ENCODE measurements around the gene CDS1.

The CDS1 gene

DNA sequence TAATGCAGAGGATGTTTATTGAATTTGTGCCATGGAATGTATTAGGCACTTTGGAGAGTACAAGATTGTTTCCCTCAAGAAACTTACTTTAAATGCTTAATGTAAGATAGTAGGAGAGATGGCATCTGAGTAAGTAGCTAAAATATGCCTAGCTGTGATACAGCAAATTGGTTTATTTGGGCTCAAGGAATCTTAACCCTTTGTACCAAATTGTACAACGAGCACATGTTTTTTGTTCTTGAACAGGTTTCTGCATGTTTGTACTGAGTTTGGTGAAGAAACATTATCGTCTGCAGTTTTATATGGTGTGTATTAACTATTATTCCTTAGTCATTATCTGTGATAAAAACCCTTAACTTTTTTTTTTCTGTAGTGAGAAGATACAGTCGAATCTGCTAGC, 48.6 kb downstream of the CDS1 start:
- TF ChIP-seq, protein P1, sequence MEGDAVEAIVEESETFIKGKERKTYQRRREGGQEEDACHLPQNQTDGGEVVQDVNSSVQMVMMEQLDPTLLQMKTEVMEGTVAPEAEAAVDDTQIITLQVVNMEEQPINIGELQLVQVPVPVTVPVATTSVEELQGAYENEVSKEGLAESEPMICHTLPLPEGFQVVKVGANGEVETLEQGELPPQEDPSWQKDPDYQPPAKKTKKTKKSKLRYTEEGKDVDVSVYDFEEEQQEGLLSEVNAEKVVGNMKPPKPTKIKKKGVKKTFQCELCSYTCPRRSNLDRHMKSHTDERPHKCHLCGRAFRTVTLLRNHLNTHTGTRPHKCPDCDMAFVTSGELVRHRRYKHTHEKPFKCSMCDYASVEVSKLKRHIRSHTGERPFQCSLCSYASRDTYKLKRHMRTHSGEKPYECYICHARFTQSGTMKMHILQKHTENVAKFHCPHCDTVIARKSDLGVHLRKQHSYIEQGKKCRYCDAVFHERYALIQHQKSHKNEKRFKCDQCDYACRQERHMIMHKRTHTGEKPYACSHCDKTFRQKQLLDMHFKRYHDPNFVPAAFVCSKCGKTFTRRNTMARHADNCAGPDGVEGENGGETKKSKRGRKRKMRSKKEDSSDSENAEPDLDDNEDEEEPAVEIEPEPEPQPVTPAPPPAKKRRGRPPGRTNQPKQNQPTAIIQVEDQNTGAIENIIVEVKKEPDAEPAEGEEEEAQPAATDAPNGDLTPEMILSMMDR (IDR thresholded peaks at IDR 0.05; ENCODE audit: borderline replicate concordance, insufficient read depth, low read depth, low read length), result no peak

GRCh38 chr4:84632092-84632491, 49.2 kb downstream of the CDS1 start:
- TF ChIP-seq, protein P1 (IDR thresholded peaks at IDR 0.05; ENCODE audit: borderline replicate concordance, insufficient read depth, low read depth, low read length), result no peak
- H3K4me3 ChIP-seq (ENCODE audit: low read depth, low read length), result no peak overlapping the region

More for the DNA sequence above, 48.6 kb downstream of the CDS1 start:
- H3K4me3 ChIP-seq (ENCODE audit: low read depth, low read length), result no peak overlapping the region

DNA sequence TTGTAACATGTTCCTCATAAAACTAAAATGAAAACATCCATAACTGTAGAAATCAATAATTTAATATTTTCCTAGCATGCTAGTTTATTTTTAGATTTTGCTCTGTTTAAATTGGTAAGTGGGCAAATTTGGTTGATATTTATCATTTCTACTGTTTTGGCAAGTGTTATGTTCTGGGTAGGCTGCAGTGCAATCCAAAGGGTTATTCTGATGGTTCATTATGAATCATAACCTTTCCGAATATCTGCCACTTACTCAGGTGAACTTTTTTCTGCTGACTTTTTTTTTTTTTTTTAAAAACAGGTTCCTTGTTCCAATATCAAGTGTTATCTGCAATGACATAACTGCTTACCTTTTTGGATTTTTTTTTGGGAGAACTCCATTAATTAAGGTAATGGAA, 52.0 kb downstream of the CDS1 start:
- TF ChIP-seq, protein P1 (IDR thresholded peaks at IDR 0.05; ENCODE audit: borderline replicate concordance, insufficient read depth, low read depth, low read length), result no peak
- no peak overlapping the region for H3K4me3 ChIP-seq (ENCODE audit: low read depth, low read length)

DNA sequence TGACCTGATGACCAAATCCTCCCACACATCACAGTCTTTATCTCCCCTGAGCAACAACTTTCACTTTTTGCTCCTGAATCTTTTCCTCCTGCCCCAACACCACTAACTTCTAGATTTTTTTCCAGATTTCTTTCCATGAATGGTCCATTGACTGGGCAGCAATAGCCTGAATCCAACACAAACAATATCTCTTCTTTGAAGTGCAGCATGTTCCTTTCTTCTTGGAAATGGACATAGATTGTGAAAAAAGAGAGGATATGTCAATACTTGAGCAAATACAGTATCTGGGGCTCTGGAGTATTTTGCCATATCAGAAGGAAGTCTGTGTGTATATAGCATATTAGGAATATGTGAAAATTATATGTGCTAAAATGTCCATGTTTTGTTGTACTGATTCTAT, 55.2 kb downstream of the CDS1 start:
- no peak overlapping the region for H3K4me3 ChIP-seq (ENCODE audit: low read depth, low read length)
- TF ChIP-seq, protein P1 (IDR thresholded peaks at IDR 0.05; ENCODE audit: borderline replicate concordance, insufficient read depth, low read depth, low read length), result no peak

DNA sequence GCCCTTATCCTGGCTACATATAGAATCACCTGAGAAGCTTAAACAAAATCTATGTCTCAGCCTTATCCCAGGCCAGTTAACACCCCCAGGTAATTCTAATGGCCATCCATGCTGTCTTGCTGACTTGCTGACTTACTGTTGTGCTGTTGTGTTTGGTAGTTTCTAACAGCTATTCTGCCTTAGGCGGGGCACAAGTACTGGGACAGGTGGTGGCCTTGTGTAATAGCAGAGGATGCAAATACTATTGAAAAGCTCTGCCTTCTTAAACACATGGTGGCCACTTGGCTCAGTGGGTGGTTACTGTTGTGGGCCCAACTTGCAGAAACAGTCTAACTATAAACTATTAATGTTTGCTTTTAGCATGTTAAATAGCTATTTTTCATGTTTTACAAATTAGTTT, 56.2 kb downstream of the CDS1 start:
- TF ChIP-seq, protein P1 (IDR thresholded peaks at IDR 0.05; ENCODE audit: borderline replicate concordance, insufficient read depth, low read depth, low read length), result no peak
- H3K4me3 ChIP-seq (ENCODE audit: low read depth, low read length), result no peak overlapping the region

- H3K4me3 ChIP-seq (ENCODE audit: low read depth, low read length), result no peak overlapping the region
- TF ChIP-seq, protein P1 (IDR thresholded peaks at IDR 0.05; ENCODE audit: borderline replicate concordance, insufficient read depth, low read depth, low read length), result no peak
These were observed 61.2 kb downstream of the CDS1 start for GRCh38 chr4:84644087-84644486.

- TF ChIP-seq, protein P1 (IDR thresholded peaks at IDR 0.05; ENCODE audit: borderline replicate concordance, insufficient read depth, low read depth, low read length), result no peak
- no peak overlapping the region for H3K4me3 ChIP-seq (ENCODE audit: low read depth, low read length)
These were observed 64.5 kb downstream of the CDS1 start for GRCh38 chr4:84647312-84647884.
